Skeletal muscle cell (primary cell): ENCODE results near the gene LRRFIP1.
A peak's percentile ranks its signal among the peaks of the same experiment; 100 is the strongest.
"Not testable (repeated sequence)": the region's sequence is repeated elsewhere in the genome, so short reads cannot be mapped to it uniquely, and the experiment has no call there.

Experiments used
- DNase-seq: peaks from one replicate; pipeline ENCODE4 v3.0.0-alpha.2; 2010; ENCODE audit warnings: low read depth
- H3K4me3 ChIP-seq: 2 replicates; pipeline ENCODE4 v1.5.1; 2011; ENCODE audit warnings: low read depth, mild to moderate bottlenecking, control low read depth, low read length, moderate library complexity

Gene LRRFIP1

DNA sequence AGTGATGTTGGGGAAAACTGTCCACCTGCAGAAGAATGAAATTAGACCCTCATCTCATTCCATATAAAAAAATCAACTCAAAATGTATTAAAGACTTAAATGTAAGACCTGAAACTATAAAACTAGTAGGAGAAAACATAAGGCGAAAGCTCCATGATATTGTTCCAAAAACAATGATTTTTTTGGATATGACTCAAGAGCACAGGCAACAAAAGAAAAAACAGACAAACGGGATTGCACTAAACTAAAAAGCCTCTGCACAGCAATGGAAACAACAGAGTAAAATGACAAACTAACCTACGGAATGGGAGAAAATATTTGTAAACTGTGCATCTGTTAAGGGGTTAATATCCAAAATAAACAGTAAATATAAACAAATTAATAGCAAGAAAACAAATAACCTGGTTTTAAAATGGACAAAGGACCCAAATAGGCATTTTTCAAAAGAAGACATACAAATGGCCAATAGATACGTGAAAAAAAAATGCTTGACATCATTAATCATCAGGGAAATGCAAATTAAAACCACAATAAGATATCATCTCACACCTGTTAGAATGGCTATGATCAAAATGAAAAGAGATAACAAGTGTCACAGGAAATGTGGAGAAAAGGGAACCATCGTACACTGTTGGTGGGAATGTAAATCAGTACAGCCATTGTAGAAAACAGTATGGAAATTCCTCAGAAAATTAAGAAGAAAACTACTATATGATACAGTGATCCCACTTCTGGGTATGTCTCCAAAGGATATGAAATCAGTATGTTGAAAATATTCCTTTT, 26.6 kb downstream of the LRRFIP1 start:
- no peak for DNase-seq
- H3K4me3 ChIP-seq: no peak overlapping the region

DNA sequence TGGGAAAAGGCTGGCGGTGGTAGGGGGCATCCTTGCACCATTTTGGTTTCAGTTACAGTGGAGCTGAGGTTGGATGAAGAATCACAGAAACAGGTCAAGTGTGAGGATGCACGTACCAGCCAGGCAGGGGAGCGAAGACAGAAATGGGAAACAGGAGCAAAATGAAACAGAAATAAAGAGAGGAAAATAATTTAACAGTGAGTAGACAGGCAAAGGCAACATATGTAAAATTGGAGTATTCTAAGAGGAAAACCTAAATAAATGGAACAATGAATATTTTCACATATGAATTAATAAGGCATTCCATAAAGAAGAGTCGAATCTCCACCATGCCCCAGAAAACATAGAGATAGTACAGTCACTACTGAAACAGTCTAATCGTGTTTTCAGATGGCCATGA, 29.7 kb downstream of the LRRFIP1 start:
- no peak overlapping the region for H3K4me3 ChIP-seq
- DNase-seq: no peak

DNA sequence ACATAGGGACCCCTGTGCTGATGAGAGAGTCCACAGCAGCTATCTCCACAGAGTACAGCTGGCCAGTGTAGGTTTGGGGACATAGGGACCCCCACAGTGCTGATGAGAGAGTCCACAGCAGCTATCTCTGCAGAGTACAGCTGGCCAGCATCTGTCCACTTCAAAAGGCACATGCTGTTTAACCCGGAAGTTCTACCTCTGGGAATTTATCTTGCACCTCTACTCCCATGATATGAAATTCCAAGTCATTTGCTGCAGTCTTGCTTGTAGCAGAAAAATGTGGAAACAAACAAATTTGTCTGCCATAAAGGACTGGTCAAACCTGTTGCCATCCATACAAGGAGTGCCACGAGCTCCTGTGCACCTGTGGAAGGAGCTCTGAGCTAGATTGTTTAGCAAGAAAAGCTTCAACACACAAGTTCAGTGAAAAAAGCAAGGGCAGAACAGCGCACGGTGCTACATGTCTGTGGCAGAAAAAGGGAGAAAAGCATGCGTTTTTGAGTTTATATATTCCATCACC, 33.1 kb downstream of the LRRFIP1 start:
- no peak for DNase-seq
- no peak overlapping the region for H3K4me3 ChIP-seq

DNA sequence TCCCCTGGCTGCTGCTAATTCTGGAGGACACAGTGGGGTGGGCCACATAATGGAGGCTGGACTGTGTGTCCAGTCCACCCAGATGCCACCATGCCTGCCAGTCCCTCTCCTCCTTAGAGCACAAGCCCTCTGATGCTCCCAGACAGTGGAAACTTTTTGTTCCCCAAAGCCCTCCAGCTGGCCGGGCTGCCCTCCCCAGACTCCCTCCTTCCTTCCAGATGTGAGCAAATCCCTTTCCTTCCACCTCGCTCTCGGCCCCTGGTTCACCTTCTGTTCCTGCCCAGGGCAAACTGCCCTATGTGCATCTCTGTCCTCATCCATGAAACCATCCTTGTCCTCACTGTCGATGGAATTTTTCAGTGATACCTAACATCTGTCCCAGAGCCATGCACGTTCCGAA, 33.9 kb downstream of the LRRFIP1 start:
- DNase-seq: no peak
- no peak overlapping the region for H3K4me3 ChIP-seq

DNA sequence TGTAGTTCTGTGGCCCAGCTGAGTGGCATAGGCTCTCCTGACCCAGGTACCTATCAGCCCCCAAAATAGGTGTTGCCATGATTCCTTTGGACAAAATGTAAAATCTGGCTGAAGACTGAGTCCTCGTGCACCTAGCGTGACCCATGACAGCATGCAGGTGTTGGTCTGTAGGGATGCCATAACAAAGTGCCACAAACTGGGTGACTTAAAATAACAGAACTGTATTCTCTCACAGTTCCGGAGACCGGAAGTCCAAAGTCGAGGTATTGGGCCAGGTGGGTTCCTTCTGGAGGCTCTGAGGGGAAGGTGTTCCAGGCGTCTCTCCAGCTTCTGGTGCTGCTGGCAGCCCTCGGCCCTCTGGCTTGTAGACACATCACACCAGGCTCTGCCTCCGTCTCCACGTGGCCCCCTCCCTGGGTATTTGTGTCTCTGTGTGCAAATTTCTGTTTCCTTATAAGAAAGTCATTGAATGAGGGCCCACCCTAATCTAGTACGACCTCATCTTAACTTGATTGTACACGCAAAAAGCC, 34.5 kb downstream of the LRRFIP1 start:
- no peak overlapping the region for H3K4me3 ChIP-seq

DNA sequence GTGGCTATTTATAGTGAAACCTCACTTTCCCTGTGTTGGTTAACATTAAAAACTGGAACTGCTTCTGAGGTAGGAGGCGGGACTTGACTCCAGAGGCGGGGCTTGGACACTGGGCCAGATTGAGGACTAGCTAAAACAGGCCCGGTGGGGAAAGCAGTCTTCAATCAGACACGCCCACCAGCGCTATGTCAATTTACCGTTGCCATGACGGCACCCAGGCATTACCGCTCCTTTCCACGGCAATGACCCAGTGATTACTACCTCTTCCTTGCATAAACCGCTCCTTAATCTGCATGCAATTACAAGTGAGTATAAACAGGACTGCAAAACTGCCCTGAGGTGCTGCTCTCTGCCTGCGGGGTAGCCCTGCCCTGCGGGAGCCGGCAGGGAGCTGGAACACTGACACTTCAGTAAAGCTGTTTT, 35.3 kb downstream of the LRRFIP1 start:
- DNase-seq: peak; percentile 91
- no peak overlapping the region for H3K4me3 ChIP-seq

More for the DNA sequence above, 34.5 kb downstream of the LRRFIP1 start:
- no peak for DNase-seq

DNA sequence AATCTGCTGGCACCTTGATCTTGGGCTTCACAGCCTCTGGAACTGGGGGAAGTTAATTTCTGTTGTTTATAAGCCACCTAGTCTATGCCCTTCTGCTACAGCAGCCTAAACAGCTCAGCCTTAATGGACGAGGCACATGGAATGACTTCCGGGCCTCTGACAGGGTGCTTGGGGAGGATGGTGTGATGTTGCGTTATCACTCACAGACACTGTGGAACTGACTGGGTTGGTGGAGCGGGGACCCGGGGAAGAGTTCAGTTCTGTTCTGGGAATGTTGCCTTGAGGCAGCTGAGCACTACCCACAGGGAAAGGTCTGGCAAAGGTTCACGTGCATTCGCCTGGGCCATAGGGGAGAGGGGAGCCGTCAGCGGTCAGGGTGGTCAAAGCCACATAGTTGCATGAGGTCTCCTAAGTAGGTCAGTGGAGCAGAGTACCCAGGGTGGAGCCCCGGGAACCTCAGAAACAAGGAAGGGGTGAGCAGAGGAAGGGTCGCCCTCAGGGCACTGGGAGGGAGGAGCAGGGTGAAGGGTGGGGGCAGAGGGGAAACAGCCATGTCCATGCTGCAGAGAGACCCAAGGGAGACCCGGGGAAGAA, 36.2 kb downstream of the LRRFIP1 start:
- DNase-seq: no peak
- H3K4me3 ChIP-seq: no peak overlapping the region

DNA sequence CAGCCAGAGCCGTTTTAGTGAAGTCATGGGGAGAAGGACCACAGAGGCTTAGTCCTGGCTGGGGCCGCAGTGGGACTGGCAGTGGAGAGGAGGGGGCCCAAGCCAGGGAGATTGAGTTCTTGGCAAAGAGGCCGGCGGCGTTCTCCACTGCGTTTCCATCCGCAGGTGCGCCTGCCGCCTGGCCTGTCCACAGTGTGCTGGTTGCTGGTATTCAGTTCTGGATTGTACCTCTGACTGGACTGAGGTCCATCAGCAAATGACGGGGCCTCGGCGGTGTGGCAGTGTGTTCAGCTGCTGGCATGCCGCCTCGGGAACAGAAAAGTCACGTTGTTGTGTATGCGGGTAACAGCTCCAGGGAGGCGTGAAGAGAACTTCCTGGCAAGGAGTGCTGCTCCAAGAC, 36.8 kb downstream of the LRRFIP1 start:
- DNase-seq: no peak
- H3K4me3 ChIP-seq: no peak overlapping the region

DNA sequence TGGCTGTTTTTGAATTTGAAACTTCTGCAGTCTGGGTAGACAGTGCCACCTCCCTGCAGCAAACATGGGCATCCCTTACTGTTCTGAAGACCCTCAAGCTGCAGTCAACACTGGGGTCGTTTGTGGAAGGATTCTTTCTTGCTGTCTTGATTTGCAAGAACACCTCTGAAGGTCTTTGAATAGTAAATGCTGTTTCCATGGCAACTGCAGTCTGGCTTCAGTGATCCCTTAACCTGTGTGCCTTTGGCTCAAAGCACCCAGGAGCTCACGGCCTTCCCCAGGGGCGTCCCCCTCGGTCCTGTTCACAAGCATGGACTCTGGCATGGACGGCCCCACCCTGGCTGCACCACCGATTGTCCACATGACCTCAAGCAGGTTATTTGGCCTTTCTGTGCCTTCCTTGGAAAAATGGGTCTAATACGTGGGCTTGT, 38.3 kb downstream of the LRRFIP1 start:
- no peak for DNase-seq
- H3K4me3 ChIP-seq: no peak overlapping the region

DNA sequence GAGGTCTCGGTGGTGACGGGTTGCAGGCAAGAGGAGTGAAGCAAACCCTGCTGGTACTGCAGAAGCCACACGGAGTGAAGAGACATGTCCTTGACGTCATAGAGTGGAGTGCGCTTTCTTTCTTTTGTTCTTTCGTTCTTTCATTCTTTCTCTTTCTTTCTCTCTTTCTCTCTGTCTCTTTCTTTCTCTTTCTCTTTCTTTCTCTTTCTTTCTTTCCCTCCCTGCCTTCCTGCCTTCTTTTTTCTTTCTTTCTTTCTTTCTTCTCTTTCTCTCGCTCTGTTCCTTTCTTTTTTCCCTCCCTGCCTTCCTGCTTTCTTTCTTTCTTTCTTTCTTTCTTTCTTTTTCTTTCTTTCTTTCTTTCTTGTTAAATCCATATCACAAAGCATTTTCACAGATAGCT, 39.2 kb downstream of the LRRFIP1 start:
- no peak for DNase-seq
- H3K4me3 ChIP-seq: no peak overlapping the region

DNA sequence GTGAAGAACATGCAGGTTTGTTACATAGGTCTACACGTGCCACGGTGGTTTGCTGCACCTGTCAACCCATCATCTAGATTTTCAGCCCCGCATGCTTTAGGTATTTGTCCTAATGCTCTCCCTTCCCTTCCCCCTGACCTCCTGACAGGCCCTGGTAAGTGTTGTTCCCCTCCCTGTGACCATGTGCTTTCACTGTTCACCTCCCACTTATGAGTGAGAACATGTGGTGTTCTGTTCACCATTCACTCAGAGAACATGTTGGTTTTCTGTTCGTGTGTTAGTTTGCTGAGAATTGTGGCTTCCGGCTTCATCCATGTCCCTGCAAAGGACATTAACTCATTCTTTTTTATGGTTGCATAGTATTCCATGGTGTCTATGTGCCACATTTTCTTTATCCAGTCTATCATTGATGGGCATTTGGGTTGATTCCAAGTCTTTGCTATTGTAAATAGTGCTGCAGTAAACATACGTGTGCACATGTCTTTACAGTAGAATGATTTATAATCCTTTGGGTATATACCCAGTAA, 39.7 kb downstream of the LRRFIP1 start:
- DNase-seq, H3K4me3 ChIP-seq: not testable (repeated sequence)

DNA sequence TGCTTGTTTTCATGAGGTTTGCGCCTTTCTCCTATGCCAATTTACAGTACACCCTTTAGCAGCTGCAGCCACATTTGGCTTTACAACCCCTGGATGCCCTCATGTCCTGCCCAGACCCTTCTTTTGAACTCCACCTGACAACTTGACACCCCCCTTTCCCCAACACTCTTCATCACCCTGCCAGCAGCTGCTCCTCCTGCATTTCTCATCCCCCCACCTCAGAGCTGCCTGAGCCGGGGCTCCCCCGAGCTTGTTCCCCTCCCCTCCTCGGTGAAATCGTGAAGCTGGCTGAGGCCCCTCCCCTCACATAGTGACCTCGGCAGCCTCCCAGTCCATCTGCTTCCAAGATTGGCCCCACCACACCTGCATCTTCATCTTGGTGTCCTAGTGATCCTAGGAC, 40.5 kb downstream of the LRRFIP1 start:
- no peak for DNase-seq
- H3K4me3 ChIP-seq: no peak overlapping the region

DNA sequence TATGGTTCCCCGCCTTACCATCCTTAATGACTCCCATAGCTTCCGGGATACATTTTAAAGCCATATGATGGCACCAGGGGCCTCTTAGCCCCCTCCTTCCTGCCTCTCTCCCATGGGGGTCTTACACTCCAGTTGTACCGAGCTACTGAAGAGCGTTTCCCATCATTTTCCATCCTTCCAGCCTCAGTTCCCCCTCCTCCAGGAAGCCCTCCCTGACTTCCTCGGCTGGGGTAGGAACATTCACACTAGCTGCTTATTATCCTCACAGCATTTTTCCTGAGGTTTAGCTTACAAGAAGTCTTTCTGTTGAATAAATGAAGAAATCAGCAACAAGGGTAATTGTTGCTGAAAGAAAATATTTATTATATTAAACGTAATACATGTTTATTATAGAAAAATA, 41.1 kb downstream of the LRRFIP1 start:
- no peak overlapping the region for H3K4me3 ChIP-seq
- no peak for DNase-seq

DNA sequence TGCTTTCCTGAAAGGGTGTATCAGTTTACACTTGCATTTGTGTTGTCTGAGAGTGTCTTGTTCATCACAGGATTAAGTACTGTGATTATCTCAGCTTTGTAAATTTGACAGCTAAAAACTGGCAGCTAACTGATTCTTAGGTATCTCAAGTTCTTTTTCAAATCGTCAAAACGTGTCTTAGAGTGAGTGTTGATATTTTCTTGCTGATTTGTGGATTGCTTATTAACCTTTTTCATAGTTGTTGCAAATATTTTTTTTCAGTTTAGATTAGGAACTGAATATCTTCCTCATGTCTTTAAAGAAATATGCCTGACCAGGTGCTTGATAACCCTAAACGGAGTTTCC, 41.9 kb downstream of the LRRFIP1 start:
- no peak for DNase-seq
- no peak overlapping the region for H3K4me3 ChIP-seq

DNA sequence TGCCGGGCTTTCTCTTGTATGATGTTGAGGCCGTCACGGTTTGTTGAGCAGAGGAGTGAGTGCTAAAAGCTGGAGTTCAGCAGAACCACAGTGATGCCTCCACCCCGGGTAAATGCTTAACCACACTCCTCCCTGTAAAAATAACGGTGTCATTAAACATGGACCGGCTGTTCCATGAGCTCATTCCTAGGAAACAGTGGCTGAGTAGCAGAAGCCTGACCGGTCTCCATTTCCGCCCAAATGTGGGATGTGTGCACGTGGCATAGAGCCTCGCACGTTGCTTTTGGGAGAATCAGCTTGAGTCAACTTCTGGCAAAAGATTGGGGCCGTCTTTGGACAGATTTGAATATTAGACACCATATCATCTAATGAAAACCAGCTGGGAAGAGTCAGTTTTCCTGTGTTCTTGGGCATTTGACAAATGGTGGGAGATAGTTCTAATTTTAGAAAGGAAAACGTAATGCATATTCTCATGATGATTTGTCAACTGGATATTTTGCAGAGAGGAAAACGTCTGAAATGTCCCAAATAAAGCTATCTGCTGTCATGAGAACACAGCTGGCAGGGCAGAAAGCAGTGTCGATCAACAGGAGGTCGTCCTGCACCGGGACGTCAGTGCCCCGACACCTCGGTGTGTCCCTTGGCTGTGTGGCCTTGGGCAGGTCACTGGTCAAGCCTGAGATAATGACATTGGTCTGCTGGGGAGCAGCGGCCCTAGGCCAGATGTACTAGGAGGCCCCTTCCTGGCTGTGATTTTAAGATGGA, 42.4 kb downstream of the LRRFIP1 start:
- peak overlapping the region; percentile 9 for H3K4me3 ChIP-seq
- peak; percentile 99 for DNase-seq

DNA sequence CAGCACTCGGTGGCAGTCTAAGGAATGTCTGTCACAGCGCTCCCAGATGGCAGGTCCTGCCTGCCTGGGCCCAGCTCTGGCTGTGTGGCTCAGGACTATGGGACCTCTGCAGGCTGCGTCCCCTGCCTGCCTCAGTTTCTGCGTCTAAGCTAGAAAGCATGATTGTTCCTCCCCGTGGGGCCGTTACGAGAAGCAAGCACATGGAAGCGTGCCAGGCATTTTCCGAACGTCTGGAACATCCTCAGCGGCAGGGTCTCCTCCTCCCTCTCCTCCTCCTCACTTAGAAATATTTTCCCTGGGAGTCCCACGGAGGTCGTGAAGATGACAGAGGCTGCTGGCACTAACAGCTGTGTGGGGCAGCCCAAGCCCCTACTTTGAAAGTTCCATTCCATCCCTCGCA, 43.3 kb downstream of the LRRFIP1 start:
- no peak for DNase-seq
- no peak overlapping the region for H3K4me3 ChIP-seq

DNA sequence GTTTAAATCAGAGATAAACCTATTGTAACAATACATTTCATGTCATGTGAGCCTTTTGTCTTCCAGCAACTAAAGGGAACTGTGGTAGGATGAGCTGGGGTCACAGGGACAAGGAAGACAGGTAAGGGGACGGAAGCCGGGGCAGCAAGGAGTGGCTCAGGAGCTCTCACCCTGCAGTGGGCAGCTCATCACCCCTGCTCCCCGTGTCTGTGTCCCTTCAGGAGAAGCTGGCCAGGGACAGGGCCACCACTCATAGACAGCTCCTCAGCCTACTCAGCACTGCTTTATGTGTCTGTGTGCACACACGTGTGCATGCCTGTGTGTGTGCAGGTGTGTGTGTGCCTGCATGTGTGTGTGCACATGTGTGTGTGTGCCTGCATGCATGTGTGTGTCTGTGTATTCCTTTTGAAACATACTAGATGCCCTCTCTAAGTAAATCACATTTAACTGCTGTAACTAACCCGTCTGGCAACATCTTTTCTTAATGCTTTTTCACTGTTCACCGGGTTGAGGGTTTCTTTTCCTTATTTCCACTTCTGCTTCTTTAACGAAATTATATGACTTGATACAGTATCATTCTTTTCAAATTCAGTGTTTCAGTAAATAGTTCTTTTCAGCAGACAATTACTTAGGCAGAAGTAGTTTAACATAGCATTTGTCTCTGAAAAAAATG, 44.2 kb downstream of the LRRFIP1 start:
- no peak overlapping the region for H3K4me3 ChIP-seq
- DNase-seq: no peak

DNA sequence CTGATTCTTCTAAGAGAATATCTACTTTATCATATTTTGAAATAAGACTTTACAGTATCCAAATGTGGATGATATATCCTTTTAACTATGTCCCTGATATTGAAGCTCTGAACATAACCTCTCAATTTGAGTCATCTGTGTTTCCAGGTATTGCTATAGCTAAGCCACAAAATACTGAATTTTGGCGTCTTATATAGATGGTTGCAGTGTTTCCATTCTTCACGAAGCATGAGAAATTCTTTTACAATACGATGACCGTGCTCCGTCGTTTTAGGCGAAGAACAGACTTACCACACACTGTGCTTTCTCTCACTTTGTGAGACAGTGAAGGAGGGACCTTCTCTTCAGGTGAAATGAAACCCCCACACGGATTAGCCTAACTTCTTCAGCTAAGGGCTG, 45.3 kb downstream of the LRRFIP1 start:
- H3K4me3 ChIP-seq: no peak overlapping the region
- no peak for DNase-seq
